Gastrocnemius medialis (tissue), 4 donors: ENCODE data around the gene INSYN2B.

ENCODE experiments used
- POLR2A ChIP-seq, 2 donors: fragments of 450-650 bp; IDR thresholded peaks; one replicate each; pipeline ENCODE4 v1.6.1; 2017; ENCODE audit warnings: antibody characterized with exemption in 2 of 2, mild to moderate bottlenecking in 2 of 2, moderate library complexity in 2 of 2
- TF ChIP-seq, protein P1 (sequence below), 5 experiments: fragments of 450-650 bp in 3 of 5; fragments of 200-600 bp in 2 of 5; sonication (generic) in 2 of 5; IDR thresholded peaks in 4 of 5; conservative IDR thresholded peaks in 1 of 5; 1 replicate in 4 of 5; 2 replicates in 1 of 5; pipeline ENCODE4 v1.5.1; 2016 to 2019; ENCODE audit warnings: antibody characterized with exemption in 5 of 5, mild to moderate bottlenecking in 3 of 5, moderate library complexity in 3 of 5

GRCh38 chr5:169861433-169861832 is 118.9 kb downstream of the INSYN2B start:
- TF ChIP-seq, protein P1, sequence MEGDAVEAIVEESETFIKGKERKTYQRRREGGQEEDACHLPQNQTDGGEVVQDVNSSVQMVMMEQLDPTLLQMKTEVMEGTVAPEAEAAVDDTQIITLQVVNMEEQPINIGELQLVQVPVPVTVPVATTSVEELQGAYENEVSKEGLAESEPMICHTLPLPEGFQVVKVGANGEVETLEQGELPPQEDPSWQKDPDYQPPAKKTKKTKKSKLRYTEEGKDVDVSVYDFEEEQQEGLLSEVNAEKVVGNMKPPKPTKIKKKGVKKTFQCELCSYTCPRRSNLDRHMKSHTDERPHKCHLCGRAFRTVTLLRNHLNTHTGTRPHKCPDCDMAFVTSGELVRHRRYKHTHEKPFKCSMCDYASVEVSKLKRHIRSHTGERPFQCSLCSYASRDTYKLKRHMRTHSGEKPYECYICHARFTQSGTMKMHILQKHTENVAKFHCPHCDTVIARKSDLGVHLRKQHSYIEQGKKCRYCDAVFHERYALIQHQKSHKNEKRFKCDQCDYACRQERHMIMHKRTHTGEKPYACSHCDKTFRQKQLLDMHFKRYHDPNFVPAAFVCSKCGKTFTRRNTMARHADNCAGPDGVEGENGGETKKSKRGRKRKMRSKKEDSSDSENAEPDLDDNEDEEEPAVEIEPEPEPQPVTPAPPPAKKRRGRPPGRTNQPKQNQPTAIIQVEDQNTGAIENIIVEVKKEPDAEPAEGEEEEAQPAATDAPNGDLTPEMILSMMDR (IDR thresholded peaks at IDR 0.05 in 4 of 5, conservative IDR thresholded peaks at IDR 0.05 in 1 of 5): no peak
- TF ChIP-seq POLR2A (IDR thresholded peaks at IDR 0.05): no peak
